LNCAP (cell line): ENCODE measurements around the gene MGMT.

Experiments used
- CTCF ChIP-seq: fragments of 450-650 bp; IDR thresholded peaks from 2 replicates; pipeline ENCODE4 v1.5.1; 2017; ENCODE audit warnings: mild to moderate bottlenecking

The MGMT gene

GRCh38 chr10:129772468-129773358 is 305.7 kb downstream of the MGMT start:
- TF ChIP-seq CTCF: no peak

DNA sequence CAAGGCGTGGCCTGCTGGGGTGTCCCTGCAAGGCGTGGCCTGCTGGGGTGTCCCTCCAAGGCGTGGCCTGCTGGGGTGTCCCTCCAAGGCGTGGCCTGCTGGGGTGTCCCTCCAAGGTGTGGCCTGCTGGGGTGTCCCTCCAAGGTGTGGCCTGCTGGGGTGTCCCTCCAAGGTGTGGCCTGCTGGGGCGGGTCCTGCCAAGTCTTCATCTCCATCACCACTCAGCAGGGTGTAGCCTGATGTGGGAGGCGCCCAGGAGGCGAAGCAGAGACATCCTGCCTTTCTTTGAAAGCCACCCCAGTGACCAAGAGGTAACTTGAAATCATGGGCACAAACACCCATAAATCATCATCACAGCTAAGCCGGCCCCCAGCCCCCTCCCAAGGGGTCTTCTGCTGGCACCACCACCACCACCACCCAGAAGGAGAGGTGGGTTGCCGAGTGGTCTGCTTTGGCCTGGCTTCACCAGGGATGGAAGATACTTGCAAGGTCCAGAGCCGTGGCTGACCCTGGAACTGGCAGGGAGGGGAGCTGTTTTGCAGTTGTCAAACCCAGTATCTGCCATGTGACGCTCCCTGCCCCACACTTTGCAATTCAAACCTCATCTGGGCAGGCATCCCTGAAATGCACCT is 306.4 kb downstream of the MGMT start:
- no peak for TF ChIP-seq CTCF

GRCh38 chr10:129774082-129774735 is 307.2 kb downstream of the MGMT start:
- TF ChIP-seq CTCF: no peak

DNA sequence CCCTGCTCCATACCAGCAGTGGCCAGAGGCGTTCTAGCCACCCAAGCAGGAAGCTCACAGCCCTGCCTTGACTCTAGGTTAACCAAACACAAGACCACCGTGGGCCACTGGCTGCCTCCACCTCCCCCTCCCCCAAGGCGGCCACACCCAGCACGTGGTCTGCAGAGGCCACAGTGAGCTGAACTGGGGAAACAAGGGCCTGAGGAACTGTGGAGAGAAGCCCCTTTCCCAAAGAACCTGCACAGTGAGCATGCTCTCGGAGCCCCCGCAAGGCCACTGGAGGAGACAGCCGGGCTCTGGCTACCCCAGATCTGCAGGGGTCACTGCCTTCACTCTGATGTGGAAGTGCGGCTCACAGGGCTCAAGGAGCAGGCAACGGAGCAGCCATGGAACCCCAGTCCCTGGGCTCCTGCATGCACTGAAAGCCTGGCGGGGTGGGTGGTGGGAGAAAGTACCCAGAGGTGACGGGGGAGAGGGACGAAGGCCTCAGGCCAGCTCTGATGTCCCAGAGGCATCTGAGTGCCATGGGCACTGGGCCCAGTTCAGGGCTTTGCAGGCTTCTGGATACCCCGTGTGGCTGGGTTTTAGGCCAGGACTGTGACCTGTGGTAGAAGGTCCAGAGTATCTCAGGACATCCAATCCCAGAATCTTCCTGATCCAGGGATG is 307.8 kb downstream of the MGMT start:
- no peak for TF ChIP-seq CTCF

GRCh38 chr10:129775681-129776080 is 308.6 kb downstream of the MGMT start:
- no peak for TF ChIP-seq CTCF

DNA sequence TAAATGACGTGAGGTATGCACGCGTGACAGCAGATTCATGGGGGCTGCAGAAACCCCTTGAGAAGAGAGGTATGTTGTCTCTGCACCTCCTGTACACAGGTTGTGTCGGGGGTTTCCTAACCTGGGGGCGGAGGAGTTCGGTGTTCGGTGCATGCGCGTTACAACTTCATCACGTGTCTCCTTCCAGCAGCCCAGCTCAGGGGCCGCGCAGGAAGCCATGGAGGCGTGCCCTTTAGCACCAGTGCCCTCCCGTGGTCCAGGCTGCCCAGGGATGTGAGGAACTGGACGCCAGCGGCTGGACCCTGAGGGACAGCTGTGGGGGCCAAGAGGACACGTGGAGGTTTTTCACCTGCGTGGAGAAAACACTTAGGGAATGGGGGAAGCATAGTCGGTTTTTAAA is 310.6 kb downstream of the MGMT start:
- no peak for TF ChIP-seq CTCF

DNA sequence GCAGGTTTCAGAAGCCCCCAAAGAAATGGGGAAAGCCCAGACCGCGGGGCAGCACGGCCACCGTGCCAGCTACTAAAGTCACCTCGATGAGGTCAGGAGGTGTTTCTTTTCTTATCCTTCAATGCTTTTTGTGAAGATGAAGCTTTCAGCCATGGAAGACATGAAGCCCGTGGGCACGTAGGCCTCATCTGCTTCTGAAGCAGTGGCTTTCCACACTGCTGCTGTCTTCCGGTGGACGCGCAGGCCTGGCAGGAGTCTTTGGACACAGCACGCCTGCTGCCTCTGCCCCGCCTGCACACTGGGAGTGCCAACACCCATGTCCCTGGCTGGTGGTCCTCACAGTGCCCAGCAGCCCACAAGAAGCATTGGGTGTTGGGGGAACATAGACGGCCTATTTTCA is 311.5 kb downstream of the MGMT start:
- no peak for TF ChIP-seq CTCF
